NB4 (cell line): ENCODE results near the gene TTC32.

ENCODE experiments used
- DNase-seq: peaks from one replicate; pipeline ENCODE4 v3.0.0; 2010; ENCODE audit warnings: low read depth
- H3K4me3 ChIP-seq: one replicate; pipeline ENCODE4 v1.5.1; 2011; ENCODE audit warnings: mild to moderate bottlenecking, low read depth, low read length, moderate library complexity
- MYC ChIP-seq: IDR thresholded peaks from 2 replicates; pipeline ENCODE4 v1.6.1; 2011; ENCODE audit warnings: low read depth, low read length
- POLR2A ChIP-seq: IDR thresholded peaks from 2 replicates; pipeline ENCODE4 v1.6.1; 2011; ENCODE audit warnings: mild to moderate bottlenecking; ENCODE audit not compliant: insufficient read length; ENCODE audit errors: extremely low read depth
- TF ChIP-seq, protein P1 (sequence below): IDR thresholded peaks from one replicate; pipeline ENCODE4 v1.5.1; 2012; ENCODE audit warnings: low read depth, low read length
- TF ChIP-seq, protein P2 (sequence below): IDR thresholded peaks from 2 replicates; pipeline ENCODE4 v1.6.1; 2011; ENCODE audit warnings: low read depth, low read length

The TTC32 gene

DNA sequence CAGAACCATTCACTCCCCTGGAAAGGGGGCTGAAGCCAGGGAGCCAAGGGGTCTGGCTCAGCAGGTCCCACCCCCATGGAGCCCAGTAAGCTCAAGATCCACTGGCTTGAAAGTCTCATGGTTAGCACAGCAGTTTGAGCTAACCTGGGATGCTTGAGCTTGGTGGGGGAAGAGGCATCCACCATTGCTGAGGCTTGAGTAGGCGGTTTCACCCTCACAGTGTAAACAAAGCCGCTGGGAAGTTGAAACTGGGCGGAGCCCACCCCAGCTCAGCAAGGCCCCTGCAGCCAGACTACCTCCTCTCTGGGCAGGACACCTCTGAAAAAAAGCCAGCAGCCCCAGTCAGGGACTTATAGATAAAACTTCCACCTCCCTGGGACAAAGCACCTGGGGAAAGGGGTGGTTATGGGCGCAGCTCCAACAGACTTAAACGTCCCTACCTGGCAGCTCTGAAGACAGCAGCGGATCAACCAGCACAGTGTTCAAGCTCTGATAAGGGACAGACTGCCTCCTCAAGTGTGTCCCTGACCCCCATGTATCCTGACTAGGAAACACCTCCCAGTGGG, 14.7 kb upstream of the TTC32 start:
- DNase-seq, result no peak
- TF ChIP-seq POLR2A (no peak), MYC (no peak)
- TF ChIP-seq, protein P1, sequence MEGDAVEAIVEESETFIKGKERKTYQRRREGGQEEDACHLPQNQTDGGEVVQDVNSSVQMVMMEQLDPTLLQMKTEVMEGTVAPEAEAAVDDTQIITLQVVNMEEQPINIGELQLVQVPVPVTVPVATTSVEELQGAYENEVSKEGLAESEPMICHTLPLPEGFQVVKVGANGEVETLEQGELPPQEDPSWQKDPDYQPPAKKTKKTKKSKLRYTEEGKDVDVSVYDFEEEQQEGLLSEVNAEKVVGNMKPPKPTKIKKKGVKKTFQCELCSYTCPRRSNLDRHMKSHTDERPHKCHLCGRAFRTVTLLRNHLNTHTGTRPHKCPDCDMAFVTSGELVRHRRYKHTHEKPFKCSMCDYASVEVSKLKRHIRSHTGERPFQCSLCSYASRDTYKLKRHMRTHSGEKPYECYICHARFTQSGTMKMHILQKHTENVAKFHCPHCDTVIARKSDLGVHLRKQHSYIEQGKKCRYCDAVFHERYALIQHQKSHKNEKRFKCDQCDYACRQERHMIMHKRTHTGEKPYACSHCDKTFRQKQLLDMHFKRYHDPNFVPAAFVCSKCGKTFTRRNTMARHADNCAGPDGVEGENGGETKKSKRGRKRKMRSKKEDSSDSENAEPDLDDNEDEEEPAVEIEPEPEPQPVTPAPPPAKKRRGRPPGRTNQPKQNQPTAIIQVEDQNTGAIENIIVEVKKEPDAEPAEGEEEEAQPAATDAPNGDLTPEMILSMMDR, result no peak
- TF ChIP-seq, protein P2, sequence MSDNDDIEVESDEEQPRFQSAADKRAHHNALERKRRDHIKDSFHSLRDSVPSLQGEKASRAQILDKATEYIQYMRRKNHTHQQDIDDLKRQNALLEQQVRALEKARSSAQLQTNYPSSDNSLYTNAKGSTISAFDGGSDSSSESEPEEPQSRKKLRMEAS, result no peak
- H3K4me3 ChIP-seq, result no peak overlapping the region

DNA sequence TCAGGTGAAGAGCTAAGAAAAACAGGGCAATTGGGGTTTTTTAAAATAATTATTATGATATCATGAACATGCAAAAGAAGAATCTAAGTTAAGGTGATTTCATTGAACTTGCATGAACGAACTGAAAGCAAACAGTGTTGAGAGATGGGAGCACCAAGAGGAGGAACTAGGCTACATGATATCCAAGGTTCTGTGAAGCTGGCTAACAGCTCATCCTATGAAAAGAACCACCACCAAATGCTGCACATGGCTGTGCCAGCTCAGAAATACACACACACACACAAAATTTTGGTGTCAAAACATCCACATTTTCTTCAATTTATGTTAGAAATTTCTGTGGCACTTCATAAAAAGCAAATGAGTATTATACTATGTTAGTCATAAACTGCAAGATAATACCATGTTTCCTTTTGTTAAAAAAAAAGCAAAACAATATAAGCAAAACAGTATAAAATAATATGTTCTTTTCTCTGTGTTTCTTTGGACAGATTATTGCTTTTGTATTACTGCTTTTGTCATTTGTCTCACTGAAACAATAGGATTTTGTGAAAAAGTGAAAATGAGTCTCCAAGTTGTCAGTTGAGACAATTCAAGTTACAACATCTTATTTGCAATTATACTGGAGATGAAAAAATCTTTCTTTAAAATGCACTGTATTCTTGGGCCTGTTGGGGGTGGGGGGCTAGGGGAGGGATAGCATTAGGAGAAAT, 12.6 kb upstream of the TTC32 start:
- H3K4me3 ChIP-seq, result no peak overlapping the region
- TF ChIP-seq POLR2A (no peak), MYC (no peak)
- TF ChIP-seq, protein P2, result no peak
- TF ChIP-seq, protein P1, result no peak
- no peak for DNase-seq

DNA sequence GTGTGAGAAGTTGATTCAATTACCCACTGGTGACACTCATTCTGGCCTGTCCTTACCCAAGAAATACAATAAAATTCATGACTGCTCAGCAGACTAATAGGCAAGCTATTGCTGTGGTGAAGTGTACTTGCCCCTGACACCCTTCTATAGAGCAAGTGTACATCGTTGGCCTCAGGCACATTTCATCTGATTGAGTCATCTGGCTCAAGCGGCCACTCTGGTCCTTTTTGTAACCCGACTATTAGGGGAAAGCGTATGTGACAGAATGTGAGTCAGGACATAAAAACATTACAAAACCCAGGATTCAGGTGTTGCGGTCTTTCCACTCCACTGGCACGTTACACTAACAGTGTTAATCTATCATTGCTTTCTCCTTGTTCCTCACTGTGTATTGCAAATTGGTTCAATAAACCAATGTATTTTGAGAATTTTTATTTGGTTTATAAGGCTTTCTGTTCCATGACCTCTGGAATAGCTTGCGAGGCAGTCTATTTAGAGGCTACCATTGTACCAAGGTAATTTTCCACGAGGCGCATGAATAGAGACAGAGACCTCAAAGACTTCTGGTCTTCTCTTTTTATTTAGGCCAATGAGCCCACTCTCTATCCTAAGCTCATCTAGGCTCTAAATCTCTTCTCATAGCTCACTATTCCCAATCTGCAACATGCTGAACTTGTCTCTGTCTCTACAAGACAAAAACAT, 10.2 kb upstream of the TTC32 start:
- no peak overlapping the region for H3K4me3 ChIP-seq
- no peak for TF ChIP-seq MYC
- TF ChIP-seq, protein P1, result no peak
- TF ChIP-seq, protein P2, result no peak
- TF ChIP-seq POLR2A, result no peak
- DNase-seq, result no peak

DNA sequence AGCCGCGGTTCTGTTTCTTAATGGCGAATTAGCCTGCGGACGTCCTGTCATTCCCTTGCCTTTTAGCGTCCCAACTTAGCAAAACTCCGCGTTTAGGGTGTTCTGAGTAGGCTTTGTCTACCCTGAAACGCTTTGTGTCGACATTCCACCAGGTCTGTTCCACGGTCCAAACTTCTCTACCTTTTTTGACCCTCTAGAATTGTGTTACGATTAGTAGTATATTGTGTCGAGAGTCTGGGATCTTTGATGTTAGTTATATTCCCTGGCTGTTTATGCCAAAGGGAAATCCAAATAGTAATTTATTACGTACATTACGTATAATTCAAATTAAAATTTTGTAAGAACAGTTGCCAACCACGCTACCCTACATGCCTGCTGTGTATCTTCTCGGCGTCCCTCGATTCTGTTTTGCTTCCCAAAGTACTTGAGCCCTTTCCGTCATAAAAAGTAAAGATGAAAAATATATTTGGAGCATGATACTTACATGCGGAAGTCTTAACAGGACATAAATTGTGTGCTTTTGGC, 495 bp upstream of the TTC32 start:
- TF ChIP-seq, protein P1, result no peak
- no peak for TF ChIP-seq POLR2A
- no peak; the same call in 1 of the 2 replicates for TF ChIP-seq MYC
- TF ChIP-seq, protein P2, result no peak
- DNase-seq, result peak; percentile 50
- H3K4me3 ChIP-seq, result peak overlapping the region; percentile 79

DNA sequence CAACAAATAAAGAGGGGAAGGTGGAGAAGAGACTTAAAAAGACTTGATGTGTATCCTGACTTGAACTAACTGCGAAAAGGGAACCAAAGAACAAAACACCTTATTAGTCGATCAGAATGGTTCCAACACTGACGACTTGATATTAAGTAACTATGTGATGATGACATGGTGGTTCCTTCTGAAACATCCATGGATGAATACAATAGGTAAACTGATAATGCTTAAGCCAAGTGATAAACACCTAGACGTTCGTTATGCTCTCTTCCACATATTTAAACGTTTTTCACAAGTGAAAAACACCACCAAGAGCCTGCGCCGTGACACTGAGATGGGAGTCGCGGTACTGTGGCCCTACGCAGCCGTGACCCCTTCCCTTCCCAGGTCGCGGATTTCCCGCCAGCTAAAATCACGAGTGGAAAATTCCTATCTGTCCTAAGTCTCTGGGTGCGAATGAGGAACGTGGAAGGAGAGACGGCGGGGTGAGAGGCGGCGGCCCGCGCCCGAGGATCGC, 797 bp downstream of the TTC32 start:
- peak overlapping the region; percentile 79 for H3K4me3 ChIP-seq
- peak; percentile 46 for DNase-seq
- TF ChIP-seq, protein P1, result no peak
- TF ChIP-seq, protein P2, result no peak
- no peak for TF ChIP-seq POLR2A
- TF ChIP-seq MYC, result no peak
